CD4-positive, alpha-beta T cell treated with Interleukin-21 for 1 hour (primary cell): ENCODE results near the gene COA6.

Source experiments
- DNase-seq: peaks from one replicate; pipeline ENCODE4 v3.0.0-alpha.2; 2020

COA6 gene, protein sequence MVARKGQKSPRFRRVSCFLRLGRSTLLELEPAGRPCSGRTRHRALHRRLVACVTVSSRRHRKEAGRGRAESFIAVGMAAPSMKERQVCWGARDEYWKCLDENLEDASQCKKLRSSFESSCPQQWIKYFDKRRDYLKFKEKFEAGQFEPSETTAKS

DNA sequence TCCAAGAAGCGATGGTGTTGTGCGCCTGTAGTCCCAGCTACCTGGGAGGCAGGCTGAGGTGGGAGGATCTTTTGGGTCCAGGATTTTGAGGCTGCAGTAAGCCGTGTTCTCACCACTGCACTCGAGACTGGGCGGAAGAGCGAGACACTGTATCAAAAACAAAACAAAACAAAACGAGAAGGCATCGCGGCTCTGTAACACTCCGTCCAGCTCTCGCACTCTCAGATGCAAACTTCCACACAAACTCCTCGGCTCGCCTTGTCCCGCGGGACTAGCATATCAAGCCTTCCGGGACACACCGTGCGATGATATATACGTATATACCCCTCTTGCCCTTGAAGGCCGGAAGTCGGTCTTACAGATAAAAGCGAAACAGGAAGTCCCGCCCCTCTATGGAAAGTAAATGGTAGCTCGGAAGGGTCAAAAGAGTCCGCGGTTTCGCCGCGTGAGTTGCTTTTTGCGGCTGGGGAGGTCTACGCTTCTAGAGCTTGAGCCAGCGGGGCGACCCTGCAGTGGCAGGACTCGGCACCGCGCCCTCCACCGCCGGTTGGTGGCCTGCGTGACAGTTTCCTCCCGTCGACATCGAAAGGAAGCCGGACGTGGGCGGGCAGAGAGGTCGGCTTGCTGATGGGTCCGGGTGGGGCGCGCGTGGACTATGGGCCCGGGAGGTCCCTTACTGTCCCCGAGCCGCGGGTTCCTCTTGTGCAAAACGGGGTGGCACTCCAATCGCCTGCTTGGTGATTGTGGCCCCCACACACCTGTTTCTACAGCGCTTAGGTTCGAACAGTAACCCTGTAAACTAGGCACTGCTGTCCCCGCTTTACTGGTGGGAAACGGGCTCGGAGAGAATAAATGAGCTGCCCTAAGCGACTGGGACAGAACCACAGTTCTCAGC, at the start of gene COA6:
COA6 (plus strand) TSS at position 393 of the 895 bp plus-strand sequence; CDS start at position 404, 11 bp downstream.
- DNase-seq = peak; percentile 93

DNA sequence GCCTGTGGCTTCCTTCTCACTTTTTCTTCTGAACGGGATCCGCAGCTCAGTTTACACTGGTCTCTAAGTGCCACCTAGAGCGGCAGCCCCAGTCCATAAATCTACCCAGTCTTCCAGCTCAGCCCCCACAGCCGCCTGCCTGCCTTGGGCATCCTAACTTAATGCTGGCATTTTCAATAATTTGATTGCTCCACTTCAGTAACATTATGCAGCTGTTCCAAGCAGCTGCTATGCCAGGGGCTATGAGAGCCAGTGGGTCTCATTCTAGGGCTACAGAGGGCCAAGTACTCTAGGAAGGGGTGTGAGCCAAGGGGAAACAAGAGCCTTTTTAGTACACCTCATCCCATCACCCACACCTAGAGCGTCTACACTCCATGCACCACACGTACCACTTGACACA, 48.4 kb upstream of the COA6 start:
- no peak for DNase-seq

DNA sequence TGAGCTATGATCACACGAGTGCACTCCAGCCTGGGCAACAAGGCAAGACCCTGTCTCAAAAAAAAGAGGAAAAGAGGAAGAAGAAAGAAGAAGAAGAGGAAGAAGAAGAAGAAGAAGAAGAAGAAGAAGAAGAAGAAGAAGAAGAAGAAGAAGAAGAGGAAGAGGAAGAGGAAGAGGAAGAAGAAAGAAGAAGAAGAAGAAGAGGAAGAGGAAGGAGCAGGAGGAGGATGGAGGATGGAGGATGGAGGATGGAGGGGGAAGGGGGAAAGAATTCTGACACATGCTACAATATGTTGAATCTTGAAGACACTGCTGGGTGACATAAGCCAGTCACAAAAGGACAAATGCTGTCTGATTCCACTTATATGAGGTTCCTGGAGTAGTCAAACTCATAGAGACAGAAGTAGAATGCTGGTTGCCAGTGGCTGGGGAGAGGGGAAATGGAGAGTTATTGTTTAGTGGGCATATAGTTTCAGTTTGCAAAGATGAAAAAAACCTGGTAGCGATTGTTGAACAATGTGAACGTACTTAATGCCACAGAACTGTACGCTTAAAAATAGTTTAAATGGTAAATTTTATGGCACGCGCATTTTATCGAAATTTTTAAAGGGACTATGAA, 47.3 kb upstream of the COA6 start:
- DNase-seq = peak; percentile 9

DNA sequence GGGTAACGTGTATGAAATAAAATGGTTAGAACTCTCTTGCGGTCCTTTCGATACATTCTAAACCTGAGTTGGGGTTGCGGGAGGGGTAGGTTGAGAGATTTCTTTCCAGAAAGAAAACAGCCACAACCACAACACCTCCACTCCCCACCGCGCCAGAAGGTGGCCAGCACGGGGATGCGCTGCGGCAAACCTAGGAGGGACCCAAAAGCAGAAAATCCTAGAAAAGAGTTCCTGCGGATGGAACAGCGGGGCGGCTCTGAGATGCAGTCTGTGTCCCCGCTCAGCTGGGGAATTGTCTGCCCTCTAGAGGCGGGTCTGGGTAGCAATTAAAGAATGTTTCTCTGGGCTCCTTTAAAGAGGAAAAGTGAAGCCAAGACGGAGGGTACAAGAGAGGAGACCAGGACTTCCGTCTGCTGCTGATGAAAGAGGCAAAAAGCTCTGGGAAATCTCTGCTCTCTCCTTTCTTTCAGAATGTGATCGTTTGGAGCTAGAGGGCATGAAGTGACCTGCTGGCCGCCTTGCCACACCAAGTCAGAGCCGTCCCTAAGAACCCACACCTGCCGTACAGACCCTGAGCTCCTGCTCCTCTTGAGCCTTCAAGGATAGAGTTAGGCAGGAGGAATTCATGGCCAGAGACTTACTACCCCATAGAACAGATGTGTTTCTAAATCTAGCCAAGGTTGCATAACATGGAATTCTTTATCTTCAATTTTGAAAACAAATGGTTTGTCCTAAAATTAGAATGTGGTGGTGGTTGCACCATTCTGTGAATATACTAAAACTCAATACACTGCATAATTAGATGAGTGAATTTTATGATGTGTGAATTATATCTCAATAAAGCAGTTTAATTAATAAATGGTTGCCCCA, 46.5 kb upstream of the COA6 start:
- peak; percentile 70 for DNase-seq

DNA sequence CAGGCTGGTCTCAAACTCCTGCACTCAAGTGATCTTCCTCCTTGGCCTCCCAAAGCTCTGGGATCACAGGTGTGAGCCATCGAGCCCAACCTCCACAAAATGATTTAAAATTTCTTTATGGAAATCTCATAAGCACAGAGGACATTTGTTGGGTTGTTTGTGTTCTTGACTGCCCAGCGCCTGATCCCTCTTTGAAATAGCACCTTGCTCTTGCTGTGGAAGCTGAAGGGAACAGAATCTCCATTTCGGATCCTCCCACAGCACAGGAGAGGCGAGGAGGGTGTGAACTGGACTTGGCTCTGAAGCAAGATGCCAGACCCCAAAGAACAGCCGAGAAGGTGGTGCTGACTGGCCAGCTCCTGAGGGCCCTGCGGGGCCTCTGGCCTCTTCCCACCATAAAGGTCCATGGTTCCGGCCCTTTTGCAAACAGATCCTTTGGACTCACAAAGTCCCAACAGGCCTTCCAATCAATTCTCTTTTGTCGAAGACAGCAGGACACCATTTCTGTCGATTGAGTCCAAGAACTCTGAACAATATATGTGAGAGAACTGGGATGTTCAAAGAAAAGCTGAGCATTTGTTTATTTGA, 45.6 kb upstream of the COA6 start:
- no peak for DNase-seq

DNA sequence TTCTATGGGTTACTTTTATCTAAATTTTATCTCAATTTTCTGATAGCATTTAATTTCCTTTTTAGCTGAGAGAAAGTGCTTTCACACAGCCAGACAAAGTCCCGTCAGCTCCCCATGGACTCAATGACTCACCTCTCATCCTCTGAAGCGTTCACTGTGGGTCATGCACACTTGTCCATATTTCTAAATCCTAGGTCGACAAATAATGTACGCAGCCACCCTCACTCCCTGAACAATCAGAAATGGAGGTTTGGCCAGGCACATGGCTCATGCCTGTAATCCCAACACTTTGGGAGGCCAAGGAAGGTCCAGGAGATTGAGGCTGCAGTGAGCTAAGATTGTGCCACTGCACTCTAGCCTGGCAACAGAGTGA, 42.4 kb upstream of the COA6 start:
- DNase-seq = no peak

DNA sequence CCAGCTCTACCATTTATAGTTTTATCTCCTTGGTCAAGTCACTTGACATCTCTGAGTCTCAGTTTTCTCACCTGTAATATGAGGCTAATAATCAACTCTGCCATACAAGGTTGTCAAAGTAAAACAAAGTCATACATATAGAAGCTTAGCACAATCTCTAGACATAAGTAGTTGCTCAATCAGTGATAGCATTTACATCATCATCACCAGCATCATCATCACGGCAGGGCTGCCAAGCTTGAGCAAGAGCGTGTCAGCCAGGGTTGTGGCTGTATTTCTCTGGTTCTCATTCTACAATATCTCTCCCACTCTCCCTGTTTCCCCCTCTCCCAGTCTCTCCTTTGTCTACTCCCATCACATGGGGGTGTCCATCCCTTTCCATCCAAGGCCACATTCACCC, 41.7 kb upstream of the COA6 start:
- no peak for DNase-seq

DNA sequence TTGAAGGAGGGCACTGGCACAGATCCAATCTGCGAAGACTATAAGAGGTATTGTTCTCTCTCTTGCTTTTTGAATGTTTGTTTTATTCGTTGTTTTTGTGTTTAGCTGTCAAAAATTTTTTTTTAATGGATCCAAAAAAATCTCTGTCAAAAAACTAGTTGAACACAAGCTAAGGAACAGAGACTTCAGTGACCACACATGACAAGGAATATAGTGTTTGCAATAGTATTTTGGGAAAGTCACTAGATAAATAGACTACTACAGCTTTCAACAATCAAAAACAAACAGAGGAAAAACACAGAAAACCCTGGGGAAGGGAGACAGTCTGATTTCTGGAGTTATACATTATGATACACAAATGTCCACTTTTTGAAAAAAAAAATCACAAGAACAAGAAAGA, 36.9 kb upstream of the COA6 start:
- no peak for DNase-seq

DNA sequence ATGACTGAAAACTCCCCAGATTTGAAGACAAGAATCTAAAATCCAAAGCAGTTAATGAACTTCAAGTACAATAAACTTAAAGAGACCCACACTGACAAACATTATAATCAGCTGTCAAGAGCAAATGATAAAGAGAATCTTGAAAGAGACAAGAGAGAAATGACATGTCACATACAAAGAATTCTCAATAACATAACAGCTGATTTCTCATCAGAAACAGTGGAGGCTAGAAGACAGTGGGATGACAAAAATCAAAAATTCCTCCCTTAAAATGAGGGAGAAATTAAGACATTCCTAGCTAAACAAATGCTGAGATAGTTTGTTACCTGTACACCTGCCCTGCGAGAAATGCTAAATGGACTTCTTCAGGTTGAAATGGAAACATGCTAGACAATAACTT, 36.0 kb upstream of the COA6 start:
- no peak for DNase-seq

DNA sequence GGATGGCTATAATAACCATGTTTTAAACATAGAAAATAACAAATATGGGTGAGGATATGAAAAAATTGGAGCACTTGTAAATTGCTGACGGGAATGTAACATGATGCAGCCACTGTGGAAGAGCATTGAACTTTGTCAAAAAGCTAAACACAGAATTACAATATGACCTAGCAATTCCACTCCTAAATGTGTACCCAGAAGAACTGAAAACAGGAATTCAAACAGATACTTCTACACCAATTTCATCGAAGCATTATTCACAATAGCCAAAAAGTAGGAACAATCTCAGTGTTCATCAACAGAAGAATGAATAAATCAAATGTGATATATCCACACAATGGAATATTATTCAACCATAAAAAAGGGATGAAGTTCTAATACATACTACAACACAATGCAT, 32.7 kb upstream of the COA6 start:
- DNase-seq = no peak

DNA sequence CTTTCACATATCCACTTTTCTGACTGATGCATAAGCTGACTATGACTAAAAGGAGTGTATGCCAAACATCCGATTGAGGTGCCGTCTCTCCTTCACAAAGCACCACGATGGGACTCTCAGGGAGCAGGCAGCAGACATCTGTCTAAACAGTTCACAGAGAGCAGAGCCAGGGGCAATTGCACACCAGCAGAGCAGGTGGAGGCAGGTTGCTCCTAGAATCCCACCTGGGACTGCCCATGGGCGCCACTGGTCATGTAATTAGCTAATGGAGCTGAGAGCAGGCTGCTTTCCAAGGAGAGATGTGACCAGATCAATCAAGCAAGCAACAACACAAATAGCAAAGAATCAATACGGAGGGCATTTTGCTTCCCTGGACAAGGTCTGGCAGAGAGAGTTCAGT, 30.5 kb upstream of the COA6 start:
- DNase-seq = no peak

DNA sequence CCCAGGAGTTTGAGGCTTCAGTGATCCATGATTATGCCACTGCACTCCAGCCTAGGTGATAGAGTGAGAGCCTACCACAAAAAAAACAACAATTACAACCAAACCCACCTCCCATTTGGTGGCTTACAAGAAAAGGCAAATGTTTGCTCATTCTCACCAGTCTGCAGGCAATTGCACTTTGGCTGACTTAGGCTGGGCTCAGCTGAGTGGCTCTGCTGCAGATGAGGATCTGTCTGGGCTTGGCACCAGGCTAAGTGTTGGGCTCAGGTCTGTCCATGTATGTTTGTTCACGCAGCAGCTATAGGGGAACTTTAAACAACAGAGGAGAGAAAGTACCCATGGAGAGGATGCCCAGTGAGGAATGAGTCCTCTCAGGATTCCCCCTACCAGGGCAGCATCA, 28.0 kb upstream of the COA6 start:
- DNase-seq = no peak

DNA sequence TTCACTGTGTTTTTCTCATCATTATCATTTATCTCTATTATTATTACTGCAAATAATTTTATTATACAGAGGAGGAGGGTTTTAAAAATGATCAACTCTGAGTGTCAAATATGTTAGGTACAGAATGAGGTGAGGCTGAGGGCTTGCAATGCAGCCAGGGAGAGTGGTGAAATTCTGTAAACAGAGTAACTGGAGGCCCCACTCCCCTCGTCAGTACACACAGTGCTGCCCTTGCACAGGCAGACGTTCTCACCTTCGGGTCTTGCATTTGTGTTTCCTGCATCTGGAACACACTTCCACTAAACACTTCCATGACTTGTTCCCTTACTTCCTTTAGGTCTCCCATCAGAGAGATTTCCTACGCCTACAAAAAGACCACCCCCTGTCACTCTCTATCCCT, 24.3 kb upstream of the COA6 start:
- no peak for DNase-seq

DNA sequence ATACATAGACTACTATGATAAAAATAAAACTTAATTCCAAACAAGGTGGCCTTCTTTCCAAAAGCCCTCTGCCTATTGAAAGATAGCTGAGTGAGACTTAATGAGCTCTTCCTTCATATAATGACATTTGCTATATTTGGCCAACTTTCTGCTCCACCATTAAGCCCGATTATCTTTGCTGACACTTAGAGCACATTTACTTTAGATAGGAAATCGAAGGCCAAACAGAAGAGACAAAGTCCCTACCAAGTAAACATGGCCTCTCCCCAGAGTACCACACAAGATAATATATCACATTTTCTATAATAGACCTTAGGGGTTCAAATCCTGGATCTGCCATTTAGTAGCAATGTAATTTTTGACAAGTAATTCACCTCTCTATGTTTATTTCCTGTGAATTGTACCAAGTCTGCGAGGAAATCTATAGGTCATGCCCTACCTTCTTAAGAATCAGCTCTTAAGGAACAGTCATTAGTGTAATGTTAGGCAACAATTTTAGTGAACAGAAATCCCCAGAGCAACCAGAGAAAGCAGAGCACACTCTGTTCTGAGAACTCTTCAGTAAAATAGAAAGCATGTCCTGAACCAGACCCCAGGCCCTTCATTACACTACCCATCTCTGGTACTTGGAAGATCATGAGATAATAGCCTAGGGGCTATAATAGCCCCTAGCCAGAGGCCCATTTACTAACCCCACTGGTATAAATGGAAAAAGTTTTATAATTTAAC, 17.3 kb upstream of the COA6 start:
- no peak for DNase-seq

DNA sequence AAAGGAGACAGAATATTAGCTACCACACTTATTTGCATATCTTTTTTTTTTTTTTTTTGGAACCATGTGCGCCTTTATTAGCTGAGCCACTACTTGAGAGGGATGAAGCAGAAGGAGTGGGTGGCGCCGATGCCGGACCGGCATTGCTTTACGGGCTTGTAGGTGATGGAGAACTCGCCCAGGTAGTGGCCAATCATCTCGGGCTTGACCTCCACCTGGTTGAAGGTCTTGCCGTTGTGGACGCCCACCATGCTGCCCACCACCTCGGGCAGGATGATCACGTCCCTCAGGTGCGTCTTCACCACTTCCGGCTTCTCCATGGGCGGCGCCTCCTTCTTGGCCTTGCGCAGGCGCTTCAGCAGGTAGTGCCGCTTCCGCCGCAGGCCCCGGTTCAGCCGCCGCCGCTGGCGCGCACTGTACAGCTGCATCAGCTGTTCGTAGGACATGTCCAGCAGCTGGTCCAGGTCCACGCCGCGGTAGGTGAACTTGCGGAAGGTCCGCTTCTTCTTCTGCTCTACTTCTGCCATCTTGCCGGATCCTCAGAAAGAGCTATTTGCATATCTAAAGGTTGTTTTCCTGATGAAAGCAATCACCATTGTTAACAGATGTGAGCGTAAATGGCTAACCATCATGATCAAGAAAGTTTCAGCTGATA, 16.5 kb upstream of the COA6 start:
- DNase-seq = peak; percentile 65

DNA sequence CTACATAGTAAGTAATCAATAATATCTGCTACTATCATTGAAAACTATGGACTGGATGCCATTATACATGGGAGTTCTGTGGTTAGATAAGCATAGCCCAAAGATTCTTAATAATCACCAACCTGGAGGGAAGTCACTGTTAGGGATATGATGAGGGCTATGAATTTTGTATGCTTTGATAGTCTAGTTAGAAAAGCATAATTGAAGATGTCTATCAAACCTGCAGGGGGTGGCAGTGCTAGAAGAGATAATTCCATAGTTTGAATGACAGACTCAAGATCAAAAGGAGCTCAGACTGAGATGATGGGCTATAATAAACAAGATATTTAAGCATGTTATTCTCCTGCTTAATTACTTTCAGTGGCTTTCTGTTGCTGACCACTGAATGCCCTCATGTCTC, 15.4 kb upstream of the COA6 start:
- DNase-seq = no peak

DNA sequence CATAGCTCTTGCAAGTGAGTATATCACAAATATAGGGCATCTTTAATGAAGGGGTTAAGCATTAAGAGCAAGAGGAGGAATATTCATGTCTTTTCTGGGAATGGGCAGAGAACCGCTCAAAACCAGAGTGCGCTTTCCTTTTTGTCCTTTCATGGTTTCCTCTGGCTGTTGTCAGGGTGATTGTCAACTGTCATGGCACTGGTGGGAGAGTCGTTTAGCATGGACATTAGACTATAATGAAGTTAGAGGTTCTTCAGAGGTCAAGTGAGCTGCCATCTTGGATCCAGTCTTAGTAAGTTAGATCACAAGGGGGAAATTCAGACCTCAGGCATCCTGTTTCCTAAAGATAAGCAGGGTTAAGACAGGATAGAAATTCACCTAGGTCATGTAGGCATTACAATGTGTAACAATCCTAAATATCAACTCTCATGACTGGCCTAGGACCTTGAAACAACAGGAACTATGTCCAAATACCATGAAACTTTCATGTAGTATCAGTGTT, 12.1 kb upstream of the COA6 start:
- no peak for DNase-seq

DNA sequence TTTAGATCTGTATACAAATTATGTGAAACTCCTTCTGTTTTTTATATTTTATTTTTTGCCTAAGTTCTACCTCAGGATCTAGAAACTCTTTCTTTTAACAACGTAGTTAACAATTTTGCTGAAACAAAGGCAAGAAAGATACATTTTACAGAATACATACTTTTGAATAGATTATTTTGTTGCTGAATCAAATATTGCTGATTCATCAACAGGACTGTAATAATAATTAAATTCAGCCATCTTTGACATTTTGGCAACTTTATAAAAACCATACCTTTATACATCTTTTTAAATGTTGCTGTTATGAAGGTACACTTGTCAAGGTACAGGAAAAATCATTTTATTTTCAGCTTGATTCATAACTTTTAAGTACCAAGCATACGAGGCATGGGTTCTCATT, 10.7 kb upstream of the COA6 start:
- no peak for DNase-seq

DNA sequence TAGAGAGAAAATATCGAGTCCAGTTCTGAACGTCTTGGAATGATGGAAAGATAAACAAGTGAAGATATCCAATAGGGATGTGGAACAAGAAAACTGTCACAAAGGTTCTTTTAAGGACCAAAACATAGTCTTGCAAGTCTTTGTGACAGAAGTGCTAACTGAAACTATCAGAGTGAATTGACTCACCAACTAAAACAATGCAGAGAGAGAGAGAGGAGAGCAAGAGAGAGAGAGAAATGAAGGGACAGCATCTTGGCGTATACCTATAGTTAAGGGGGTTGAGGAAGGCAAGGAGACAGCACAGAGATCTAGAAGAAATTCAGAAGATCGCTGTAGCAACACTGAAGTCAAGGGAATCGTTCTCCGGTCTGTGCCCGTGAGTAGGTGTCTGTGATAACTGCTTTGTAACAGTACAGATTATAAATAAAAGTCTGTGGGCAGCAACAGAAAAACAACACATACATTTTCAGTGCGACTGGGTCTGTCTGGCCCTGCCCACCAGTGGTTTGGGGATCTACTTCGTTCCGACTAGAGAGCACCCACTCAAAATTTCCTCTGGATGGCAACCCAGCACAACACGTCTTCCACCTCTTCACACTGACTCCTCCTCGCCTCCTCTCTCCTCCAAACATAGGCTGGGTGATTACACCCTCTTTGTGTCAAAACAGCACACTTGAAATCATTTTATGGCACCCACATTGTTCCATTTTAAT, 4.8 kb upstream of the COA6 start:
- DNase-seq = peak; percentile 33

DNA sequence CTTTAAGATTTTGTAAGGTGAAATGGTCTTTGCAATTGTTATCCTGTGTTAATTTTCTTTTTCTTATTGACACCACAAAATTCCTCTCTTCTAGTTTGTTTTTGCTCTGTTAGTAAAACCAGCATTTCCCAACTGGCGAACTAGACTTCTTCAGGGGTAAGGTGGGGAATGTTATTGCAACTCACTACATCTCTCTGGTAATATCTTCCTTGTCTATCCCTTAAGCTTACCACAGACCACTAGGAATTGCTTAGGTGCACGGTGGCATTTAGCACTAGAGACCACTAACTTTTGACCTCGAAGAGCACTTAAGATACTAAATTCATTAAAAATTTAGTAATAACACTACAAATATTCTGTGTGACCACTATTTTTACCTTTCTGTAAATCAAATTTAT, 4.2 kb upstream of the COA6 start:
- no peak for DNase-seq

DNA sequence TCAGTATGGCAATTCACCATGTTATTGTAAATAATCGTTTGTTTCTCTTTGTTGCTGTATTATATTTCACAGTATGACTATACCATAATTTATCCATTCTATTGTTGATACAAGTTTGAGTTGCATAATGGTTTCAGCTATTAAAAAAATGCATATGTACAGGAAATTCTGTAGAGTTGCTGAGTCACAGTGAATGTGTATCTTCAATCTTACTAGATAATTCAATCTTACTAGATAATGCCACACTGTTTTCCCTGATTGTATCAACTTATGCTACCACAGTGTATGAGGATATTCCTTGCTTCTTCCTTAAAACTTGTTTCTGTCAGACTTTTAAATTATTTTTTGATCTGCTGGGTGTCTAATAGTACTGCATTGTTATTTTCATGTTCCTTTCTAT, 3.5 kb upstream of the COA6 start:
- no peak for DNase-seq
